ENCODE results near the gene FBXW12.

- TF ChIP-seq KLF9 (tag by site-specific recombination; IDR thresholded peaks at IDR 0.05; ENCODE audit: low read depth), result no peak
- TF ChIP-seq KLF8 (tag by site-specific recombination; IDR thresholded peaks at IDR 0.05), result no peak
- TF ChIP-seq, protein P1, sequence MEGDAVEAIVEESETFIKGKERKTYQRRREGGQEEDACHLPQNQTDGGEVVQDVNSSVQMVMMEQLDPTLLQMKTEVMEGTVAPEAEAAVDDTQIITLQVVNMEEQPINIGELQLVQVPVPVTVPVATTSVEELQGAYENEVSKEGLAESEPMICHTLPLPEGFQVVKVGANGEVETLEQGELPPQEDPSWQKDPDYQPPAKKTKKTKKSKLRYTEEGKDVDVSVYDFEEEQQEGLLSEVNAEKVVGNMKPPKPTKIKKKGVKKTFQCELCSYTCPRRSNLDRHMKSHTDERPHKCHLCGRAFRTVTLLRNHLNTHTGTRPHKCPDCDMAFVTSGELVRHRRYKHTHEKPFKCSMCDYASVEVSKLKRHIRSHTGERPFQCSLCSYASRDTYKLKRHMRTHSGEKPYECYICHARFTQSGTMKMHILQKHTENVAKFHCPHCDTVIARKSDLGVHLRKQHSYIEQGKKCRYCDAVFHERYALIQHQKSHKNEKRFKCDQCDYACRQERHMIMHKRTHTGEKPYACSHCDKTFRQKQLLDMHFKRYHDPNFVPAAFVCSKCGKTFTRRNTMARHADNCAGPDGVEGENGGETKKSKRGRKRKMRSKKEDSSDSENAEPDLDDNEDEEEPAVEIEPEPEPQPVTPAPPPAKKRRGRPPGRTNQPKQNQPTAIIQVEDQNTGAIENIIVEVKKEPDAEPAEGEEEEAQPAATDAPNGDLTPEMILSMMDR (tag by site-specific recombination; IDR thresholded peaks at IDR 0.05), result no peak
- TF ChIP-seq ZSCAN5A (tag by site-specific recombination; IDR thresholded peaks at IDR 0.05), result no peak
- TF ChIP-seq ZFP41 (tag by site-specific recombination; IDR thresholded peaks at IDR 0.05; ENCODE audit: borderline replicate concordance), result no peak
- TF ChIP-seq ZNF843 (tag by site-specific recombination; IDR thresholded peaks at IDR 0.05), result no peak
- no peak for TF ChIP-seq ZNF350 (tag by site-specific recombination; IDR thresholded peaks at IDR 0.05)
- TF ChIP-seq FEZF1 (tag by site-specific recombination; IDR thresholded peaks at IDR 0.05), result no peak
- TF ChIP-seq, protein P2, sequence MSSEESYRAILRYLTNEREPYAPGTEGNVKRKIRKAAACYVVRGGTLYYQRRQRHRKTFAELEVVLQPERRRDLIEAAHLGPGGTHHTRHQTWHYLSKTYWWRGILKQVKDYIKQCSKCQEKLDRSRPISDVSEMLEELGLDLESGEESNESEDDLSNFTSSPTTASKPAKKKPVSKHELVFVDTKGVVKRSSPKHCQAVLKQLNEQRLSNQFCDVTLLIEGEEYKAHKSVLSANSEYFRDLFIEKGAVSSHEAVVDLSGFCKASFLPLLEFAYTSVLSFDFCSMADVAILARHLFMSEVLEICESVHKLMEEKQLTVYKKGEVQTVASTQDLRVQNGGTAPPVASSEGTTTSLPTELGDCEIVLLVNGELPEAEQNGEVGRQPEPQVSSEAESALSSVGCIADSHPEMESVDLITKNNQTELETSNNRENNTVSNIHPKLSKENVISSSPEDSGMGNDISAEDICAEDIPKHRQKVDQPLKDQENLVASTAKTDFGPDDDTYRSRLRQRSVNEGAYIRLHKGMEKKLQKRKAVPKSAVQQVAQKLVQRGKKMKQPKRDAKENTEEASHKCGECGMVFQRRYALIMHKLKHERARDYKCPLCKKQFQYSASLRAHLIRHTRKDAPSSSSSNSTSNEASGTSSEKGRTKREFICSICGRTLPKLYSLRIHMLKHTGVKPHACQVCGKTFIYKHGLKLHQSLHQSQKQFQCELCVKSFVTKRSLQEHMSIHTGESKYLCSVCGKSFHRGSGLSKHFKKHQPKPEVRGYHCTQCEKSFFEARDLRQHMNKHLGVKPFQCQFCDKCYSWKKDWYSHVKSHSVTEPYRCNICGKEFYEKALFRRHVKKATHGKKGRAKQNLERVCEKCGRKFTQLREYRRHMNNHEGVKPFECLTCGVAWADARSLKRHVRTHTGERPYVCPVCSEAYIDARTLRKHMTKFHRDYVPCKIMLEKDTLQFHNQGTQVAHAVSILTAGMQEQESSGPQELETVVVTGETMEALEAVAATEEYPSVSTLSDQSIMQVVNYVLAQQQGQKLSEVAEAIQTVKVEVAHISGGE (tag by site-specific recombination; conservative IDR thresholded peaks at IDR 0.05; ENCODE audit: low read depth), result no peak
Measured at GRCh38 chr3:48430708-48431101, 58.7 kb downstream of the FBXW12 start.
